ENCODE measurements around the gene TOMT.
A peak's percentile ranks its signal among the peaks of the same experiment; 100 is the strongest.

The TOMT gene

GRCh38 chr11:72102162-72102561 is 3.6 kb upstream of the TOMT start:
- TF ChIP-seq CTCF (IDR thresholded peaks at IDR 0.05) = no peak
- Histone ChIP-seq H3K27ac (peak overlapping the region; percentile 95), H3K4me1 (ENCODE audit: control insufficient read depth in 1 of 2, insufficient read depth in 1 of 2, low read depth in 1 of 2, low read length in 1 of 2) (peaks cover 57 to 65% of the 10 kb centered on the region in 2 experiments), H3K9me3 (no peaks in the 10 kb centered on the region), H3K27me3 (no peaks in the 10 kb centered on the region), H3K4me3 (ENCODE audit: low read depth in 1 of 2, low read length in 1 of 2) (peak overlapping the region; percentile 66 to 78), H3K36me3 (peaks cover 20% of the 10 kb centered on the region)

DNA sequence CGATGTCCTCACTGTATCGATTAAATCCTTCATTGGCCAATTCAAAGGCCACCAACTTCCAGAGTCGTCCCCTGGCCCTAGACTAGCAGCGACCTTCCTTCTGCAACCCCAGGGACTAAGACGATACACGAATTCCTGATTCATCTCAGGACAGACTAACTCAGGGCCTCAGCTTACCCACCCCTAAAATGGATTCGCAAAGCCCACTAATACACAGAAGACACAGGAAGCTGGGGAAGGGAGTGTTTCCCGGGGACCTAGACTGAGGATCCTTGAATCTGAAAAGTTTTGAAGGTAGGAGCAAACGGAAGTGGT is 3.1 kb upstream of the TOMT start:
- no peak for TF ChIP-seq CTCF (IDR thresholded peaks at IDR 0.05)
- Histone ChIP-seq H3K36me3 (peaks cover 16% of the 10 kb centered on the region), H3K27ac (peak overlapping the region; percentile 95), H3K27me3 (no peaks in the 10 kb centered on the region), H3K4me1 (ENCODE audit: control insufficient read depth in 1 of 2, insufficient read depth in 1 of 2, low read depth in 1 of 2, low read length in 1 of 2) (peaks cover 57 to 62% of the 10 kb centered on the region in 2 experiments), H3K4me3 (ENCODE audit: low read depth in 1 of 2, low read length in 1 of 2) (peak overlapping the region; percentile 66 to 78), H3K9me3 (no peaks in the 10 kb centered on the region)

DNA sequence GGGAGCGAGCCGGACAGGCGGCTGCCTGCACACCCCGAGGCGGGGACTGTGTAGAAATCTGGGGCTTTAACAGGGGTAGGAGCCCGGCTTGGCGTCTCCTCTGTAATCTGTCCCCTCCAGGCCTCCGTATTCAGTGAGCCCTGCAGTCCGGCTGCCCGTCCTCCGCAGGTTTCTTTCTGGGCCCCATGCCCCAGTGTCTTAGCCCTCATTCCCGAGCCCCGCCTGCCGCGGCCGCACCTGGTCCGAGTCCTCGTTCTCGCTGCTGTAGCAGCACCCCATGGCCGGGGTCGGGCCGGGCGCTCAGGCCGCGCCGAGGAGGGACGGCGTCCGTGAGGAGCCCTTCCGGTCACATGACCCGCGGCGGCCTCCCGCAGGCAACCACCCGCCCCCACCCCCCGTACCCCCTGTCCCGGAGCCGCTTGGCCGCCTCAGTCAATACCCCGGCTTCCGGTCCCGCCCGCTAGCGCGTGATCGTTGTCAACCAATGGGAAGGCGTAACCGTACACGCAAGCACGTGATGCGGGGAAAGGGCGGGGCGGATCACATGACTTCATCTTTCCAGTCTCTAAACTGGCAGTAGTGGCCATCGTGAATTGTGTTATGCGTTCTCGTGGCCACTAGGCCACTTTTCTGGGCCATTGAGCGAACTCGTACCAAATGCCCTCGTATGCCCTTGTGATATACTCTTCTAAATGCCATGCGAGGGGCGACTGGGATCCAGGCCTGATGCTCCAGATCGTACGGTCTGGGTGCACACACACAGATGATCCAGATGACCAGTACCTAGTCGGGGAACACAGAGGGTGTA is 2.6 kb upstream of the TOMT start, which contains the start of gene LAMTOR1:
Gene LAMTOR1 (minus strand): TSS at position 352 of the 808 bp plus-strand sequence. CDS start 73 bp downstream, at position 279.
- H3K9me3 ChIP-seq = no peaks in the 10 kb centered on the region
- peak within 1 kb of the TSS; percentile 95 for H3K27ac ChIP-seq
- TF ChIP-seq CTCF (IDR thresholded peaks at IDR 0.05) = peak; percentile 97
- peak within 1 kb of the TSS; percentile 66 to 78 for H3K4me3 ChIP-seq (ENCODE audit: low read depth in 1 of 2, low read length in 1 of 2)
- no peaks in the 10 kb centered on the region for H3K27me3 ChIP-seq
- peaks cover 56 to 57% of the 10 kb centered on the region in 2 experiments for H3K4me1 ChIP-seq (ENCODE audit: control insufficient read depth in 1 of 2, insufficient read depth in 1 of 2, low read depth in 1 of 2, low read length in 1 of 2)
- peaks cover 10% of the 10 kb centered on the region for H3K36me3 ChIP-seq

DNA sequence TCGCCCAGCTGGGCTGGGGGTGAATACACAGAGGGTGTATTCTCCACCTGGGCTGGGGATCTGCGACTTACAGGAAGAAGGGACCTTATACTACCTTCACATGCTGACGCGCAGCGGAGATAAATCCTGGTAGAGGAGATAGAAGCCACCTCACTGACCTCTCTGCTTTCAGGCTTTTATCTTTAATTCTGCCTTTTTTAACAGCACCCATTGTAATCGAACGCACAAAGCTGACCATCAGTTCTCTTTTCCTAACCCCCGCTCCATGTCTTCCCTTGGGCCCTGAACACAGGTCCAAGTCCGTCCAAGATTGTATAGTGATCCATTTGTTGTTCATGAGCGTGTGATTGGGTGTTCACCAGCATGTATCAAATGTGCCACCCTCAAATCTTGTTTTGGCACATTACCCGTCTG is 2.0 kb upstream of the TOMT start:
- Histone ChIP-seq H3K36me3 (peaks cover 4% of the 10 kb centered on the region), H3K9me3 (no peaks in the 10 kb centered on the region), H3K27ac (peak overlapping the region; percentile 95), H3K4me3 (ENCODE audit: low read depth in 1 of 2, low read length in 1 of 2) (peak overlapping the region; percentile 66 to 78), H3K27me3 (no peaks in the 10 kb centered on the region), H3K4me1 (ENCODE audit: control insufficient read depth in 1 of 2, insufficient read depth in 1 of 2, low read depth in 1 of 2, low read length in 1 of 2) (peaks cover 50 to 51% of the 10 kb centered on the region in 2 experiments)
- no peak for TF ChIP-seq CTCF (IDR thresholded peaks at IDR 0.05)

GRCh38 chr11:72111300-72112142 is 5.8 kb downstream of the TOMT start:
- Histone ChIP-seq H3K9me3 (no peaks in the 10 kb centered on the region), H3K27ac (peak overlapping the region; percentile 98), H3K36me3 (no peaks in the 10 kb centered on the region), H3K4me1 (ENCODE audit: control insufficient read depth in 1 of 2, insufficient read depth in 1 of 2, low read depth in 1 of 2, low read length in 1 of 2) (peaks cover 50 to 51% of the 10 kb centered on the region in 2 experiments), H3K27me3 (no peaks in the 10 kb centered on the region), H3K4me3 (ENCODE audit: low read depth in 1 of 2, low read length in 1 of 2) (peak overlapping the region; percentile 67 to 78)
- no peak for TF ChIP-seq CTCF (IDR thresholded peaks at IDR 0.05)

All from neutrophil (primary cell).